GM12878 (cell line): ENCODE data around the gene TXNL4A. TPM values are rescaled to one million over a fixed set of nuclear protein-coding genes. Genes with fewer than 3 reads are reported as not detected.

Experiments used
- BMI1 ChIP-seq: fragments of 450-650 bp; IDR thresholded peaks from 2 replicates; pipeline ENCODE4 v1.6.1; 2016; ENCODE audit warnings: mild to moderate bottlenecking, moderate library complexity, borderline replicate concordance
- CBX5 ChIP-seq: sonication (generic); IDR thresholded peaks from 2 replicates; pipeline ENCODE4 v1.6.1; 2016; ENCODE audit warnings: low read depth, moderate library complexity, mild to moderate bottlenecking, inconsistent platforms
- GATAD2B ChIP-seq: fragments of 450-650 bp; conservative IDR thresholded peaks from 2 replicates; pipeline ENCODE4 v1.6.1; 2017; ENCODE audit warnings: low read depth, mild to moderate bottlenecking, moderate library complexity
- HDAC6 ChIP-seq: fragments of 200-600 bp; sonication (generic); IDR thresholded peaks from one replicate; pipeline ENCODE4 v1.8.0; 2017; ENCODE audit warnings: antibody characterized with exemption; ENCODE audit not compliant: unreplicated experiment
- JUNB ChIP-seq: IDR thresholded peaks from 2 replicates; pipeline ENCODE4 v1.6.1; 2016; ENCODE audit warnings: antibody characterized with exemption, mild to moderate bottlenecking
- MTA3 ChIP-seq: IDR thresholded peaks from 2 replicates; pipeline ENCODE4 v1.6.1; 2012; ENCODE audit warnings: low read length, inconsistent platforms, borderline replicate concordance
- RAD21 ChIP-seq: IDR thresholded peaks from 2 replicates; pipeline ENCODE4 v1.6.1; 2011; ENCODE audit warnings: mild to moderate bottlenecking, low read depth, low read length, moderate library complexity; ENCODE audit not compliant: insufficient read depth
- SP1 ChIP-seq: IDR thresholded peaks from one replicate; pipeline ENCODE4 v1.6.1; 2011; ENCODE audit warnings: low read depth, low read length
- SRF ChIP-seq, 2 experiments: IDR thresholded peaks; 2 replicates each; pipeline ENCODE4 v1.6.1; 2011; ENCODE audit warnings: low read depth in 2 of 2, low read length in 2 of 2, mild to moderate bottlenecking in 1 of 2, moderate library complexity in 1 of 2
- TCF3 ChIP-seq: IDR thresholded peaks from 2 replicates; pipeline ENCODE4 v1.6.1; 2012; ENCODE audit warnings: low read depth, mild to moderate bottlenecking, low read length, borderline replicate concordance; ENCODE audit not compliant: insufficient read depth
- USF1 ChIP-seq: IDR thresholded peaks from 2 replicates; pipeline ENCODE4 v1.6.1; 2011; ENCODE audit warnings: borderline replicate concordance, low read depth, mild to moderate bottlenecking, moderate library complexity, mixed read lengths, low read length; ENCODE audit not compliant: insufficient read depth; ENCODE audit errors: extremely low read length
- WRNIP1 ChIP-seq: IDR thresholded peaks from 2 replicates; pipeline ENCODE4 v1.6.1; 2011; ENCODE audit warnings: low read depth, low read length, improper control_type of control experiment, borderline replicate concordance
- ZBTB33 ChIP-seq: fragments of 450-650 bp; IDR thresholded peaks from 2 replicates; pipeline ENCODE4 v1.6.1; 2017; ENCODE audit warnings: mild to moderate bottlenecking
- ZNF274 ChIP-seq: IDR thresholded peaks from one replicate; pipeline ENCODE4 v1.8.0; 2011; ENCODE audit not compliant: insufficient read length, insufficient read depth
- polyA plus RNA-seq, 11 experiments: library from polyadenylated mRNA; depleted of rRNA in 4 of 11; unstranded in 6 of 11; stranded (reverse) in 5 of 11; fragments of >200 nt; fragmentation: Nextera tagmentation in 4 of 11; fragmentation: Illumina TruSeq in 1 of 11; extraction: Ambion mirVana in 4 of 11; extraction: Trizol in 1 of 11; gene quantifications; 1 replicate in 1 of 11; 2 replicates in 10 of 11; pipeline versions ENCODE4 v1.2.1 to v1.2.3, GENCODE V29; 2011 to 2016; ENCODE audit warnings: inconsistent platforms in 2 of 11, missing spikeins in 2 of 11, low read depth in 1 of 11
- total RNA-seq, 4 experiments: library from RNA; depleted of rRNA in 3 of 4; stranded (reverse); fragments of >200 nt in 3 of 4; fragmentation: Illumina TruSeq in 1 of 4; extraction: Trizol in 1 of 4; gene quantifications; 2 replicates each; pipeline versions ENCODE4 v1.2.1 to v1.2.3, GENCODE V29; 2013 to 2021
- TF ChIP-seq, protein P1 (sequence below): fragments of 450-650 bp; conservative IDR thresholded peaks from 2 replicates; pipeline ENCODE4 v1.6.1; 2017; ENCODE audit warnings: mild to moderate bottlenecking, moderate library complexity
- TF ChIP-seq, protein P2 (sequence below): fragments of 450-650 bp; formaldehyde crosslinking; IDR thresholded peaks from 2 replicates; pipeline ENCODE4 v1.4.0; 2020; ENCODE audit warnings: mild to moderate bottlenecking, moderate library complexity
- TF ChIP-seq, protein P3 (sequence below): fragments of 150-350 bp; IDR thresholded peaks from 2 replicates; pipeline ENCODE4 v1.6.1; 2016; ENCODE audit warnings: low read depth, low read length

The TXNL4A gene
- total and polyA plus RNA-seq, 10 of the 15 experiments (the other 5 are each of a cell fraction or from before 2014, with no cell fraction given), result 38.4 to 329 (median 128) TPM

DNA sequence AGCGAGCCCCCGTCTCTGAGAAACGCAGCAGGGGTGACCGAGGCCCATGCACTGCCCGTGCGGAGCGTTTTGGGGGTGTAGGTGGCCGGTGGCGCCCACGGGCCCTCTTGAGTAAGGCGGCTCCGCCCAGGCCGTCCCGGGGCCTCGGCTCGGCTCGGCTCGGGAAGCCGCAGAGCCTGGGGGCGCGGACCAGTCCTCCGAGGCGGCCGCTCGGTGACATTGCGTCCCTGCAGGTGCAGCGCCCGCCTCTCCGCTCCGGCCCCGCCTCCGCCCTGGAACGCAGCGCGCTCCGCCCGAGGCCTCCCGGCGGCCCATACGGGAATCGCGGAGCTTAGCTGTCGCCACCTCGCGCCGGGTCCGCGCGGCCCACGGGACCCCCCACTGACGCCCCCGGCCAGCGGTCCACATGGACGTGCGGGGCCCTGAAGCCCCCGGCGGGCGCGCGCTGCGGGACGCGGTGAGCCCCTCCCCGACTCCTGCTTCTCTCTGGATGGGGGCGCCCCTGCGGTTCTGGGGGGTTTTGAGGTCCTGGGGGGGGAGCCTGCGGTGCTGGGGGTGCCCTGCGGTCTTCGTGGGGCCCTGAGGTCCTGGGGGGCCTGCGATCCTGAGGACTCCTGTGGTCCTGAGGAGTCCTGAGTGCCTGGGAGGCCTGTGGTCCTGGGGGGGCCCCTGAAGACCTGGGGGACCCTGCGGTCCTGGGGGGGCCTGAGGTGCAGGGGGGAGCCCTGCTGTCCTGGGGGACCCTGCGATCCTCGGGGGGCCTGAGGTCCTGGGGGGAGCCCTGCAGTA is 23.8 kb downstream of the TXNL4A start, which contains the start of gene HSBP1L1 (continued):
- TF ChIP-seq USF1 (no peak), BMI1 (no peak), JUNB (no peak), GATAD2B (0 out of 2 replicates have a peak, but pooled peaks have one; percentile 27), TCF3 (0 out of 2 replicates have a peak, but pooled peaks have one; percentile 9), WRNIP1 (no peak), ZNF274 (no peak), CBX5 (0 out of 2 replicates have a peak, but pooled peaks have one; percentile 39), SP1 (no peak), MTA3 (no peak), HDAC6 (no peak), RAD21 (no peak), SRF (IDR thresholded peaks at IDR 0.05; ENCODE audit: low read depth in 2 of 2, low read length in 2 of 2) (no peak), ZBTB33 (no peak)
- TF ChIP-seq, protein P1, sequence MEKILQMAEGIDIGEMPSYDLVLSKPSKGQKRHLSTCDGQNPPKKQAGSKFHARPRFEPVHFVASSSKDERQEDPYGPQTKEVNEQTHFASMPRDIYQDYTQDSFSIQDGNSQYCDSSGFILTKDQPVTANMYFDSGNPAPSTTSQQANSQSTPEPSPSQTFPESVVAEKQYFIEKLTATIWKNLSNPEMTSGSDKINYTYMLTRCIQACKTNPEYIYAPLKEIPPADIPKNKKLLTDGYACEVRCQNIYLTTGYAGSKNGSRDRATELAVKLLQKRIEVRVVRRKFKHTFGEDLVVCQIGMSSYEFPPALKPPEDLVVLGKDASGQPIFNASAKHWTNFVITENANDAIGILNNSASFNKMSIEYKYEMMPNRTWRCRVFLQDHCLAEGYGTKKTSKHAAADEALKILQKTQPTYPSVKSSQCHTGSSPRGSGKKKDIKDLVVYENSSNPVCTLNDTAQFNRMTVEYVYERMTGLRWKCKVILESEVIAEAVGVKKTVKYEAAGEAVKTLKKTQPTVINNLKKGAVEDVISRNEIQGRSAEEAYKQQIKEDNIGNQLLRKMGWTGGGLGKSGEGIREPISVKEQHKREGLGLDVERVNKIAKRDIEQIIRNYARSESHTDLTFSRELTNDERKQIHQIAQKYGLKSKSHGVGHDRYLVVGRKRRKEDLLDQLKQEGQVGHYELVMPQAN, result no peak
- TF ChIP-seq, protein P2, sequence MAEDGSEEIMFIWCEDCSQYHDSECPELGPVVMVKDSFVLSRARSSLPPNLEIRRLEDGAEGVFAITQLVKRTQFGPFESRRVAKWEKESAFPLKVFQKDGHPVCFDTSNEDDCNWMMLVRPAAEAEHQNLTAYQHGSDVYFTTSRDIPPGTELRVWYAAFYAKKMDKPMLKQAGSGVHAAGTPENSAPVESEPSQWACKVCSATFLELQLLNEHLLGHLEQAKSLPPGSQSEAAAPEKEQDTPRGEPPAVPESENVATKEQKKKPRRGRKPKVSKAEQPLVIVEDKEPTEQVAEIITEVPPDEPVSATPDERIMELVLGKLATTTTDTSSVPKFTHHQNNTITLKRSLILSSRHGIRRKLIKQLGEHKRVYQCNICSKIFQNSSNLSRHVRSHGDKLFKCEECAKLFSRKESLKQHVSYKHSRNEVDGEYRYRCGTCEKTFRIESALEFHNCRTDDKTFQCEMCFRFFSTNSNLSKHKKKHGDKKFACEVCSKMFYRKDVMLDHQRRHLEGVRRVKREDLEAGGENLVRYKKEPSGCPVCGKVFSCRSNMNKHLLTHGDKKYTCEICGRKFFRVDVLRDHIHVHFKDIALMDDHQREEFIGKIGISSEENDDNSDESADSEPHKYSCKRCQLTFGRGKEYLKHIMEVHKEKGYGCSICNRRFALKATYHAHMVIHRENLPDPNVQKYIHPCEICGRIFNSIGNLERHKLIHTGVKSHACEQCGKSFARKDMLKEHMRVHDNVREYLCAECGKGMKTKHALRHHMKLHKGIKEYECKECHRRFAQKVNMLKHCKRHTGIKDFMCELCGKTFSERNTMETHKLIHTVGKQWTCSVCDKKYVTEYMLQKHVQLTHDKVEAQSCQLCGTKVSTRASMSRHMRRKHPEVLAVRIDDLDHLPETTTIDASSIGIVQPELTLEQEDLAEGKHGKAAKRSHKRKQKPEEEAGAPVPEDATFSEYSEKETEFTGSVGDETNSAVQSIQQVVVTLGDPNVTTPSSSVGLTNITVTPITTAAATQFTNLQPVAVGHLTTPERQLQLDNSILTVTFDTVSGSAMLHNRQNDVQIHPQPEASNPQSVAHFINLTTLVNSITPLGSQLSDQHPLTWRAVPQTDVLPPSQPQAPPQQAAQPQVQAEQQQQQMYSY (CRISPR knock-in tag), result no peak
- TF ChIP-seq, protein P3, sequence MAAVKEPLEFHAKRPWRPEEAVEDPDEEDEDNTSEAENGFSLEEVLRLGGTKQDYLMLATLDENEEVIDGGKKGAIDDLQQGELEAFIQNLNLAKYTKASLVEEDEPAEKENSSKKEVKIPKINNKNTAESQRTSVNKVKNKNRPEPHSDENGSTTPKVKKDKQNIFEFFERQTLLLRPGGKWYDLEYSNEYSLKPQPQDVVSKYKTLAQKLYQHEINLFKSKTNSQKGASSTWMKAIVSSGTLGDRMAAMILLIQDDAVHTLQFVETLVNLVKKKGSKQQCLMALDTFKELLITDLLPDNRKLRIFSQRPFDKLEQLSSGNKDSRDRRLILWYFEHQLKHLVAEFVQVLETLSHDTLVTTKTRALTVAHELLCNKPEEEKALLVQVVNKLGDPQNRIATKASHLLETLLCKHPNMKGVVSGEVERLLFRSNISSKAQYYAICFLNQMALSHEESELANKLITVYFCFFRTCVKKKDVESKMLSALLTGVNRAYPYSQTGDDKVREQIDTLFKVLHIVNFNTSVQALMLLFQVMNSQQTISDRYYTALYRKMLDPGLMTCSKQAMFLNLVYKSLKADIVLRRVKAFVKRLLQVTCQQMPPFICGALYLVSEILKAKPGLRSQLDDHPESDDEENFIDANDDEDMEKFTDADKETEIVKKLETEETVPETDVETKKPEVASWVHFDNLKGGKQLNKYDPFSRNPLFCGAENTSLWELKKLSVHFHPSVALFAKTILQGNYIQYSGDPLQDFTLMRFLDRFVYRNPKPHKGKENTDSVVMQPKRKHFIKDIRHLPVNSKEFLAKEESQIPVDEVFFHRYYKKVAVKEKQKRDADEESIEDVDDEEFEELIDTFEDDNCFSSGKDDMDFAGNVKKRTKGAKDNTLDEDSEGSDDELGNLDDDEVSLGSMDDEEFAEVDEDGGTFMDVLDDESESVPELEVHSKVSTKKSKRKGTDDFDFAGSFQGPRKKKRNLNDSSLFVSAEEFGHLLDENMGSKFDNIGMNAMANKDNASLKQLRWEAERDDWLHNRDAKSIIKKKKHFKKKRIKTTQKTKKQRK, result no peak
